ENCODE measurements around the gene PSMB10.

GRCh38 chr16:67902831-67903230 is 33.8 kb downstream of the PSMB10 start:
- TF ChIP-seq GATA3 (IDR thresholded peaks at IDR 0.05; ENCODE audit: low read depth, low read length) (no peak), GATA2 (IDR thresholded peaks at IDR 0.05; ENCODE audit: low read depth, low read length) (no peak)
